DOHH2 (cell line): ENCODE measurements around the gene SMARCB1.

Experiments used
- EZH2phosphoT487 ChIP-seq: fragments of 200-600 bp; sonication (generic); IDR thresholded peaks from 2 replicates; pipeline ENCODE4 v1.6.1; 2017; ENCODE audit warnings: borderline replicate concordance, mild to moderate bottlenecking, antibody characterized with exemption, low read length, moderate library complexity, mixed read lengths
- TF ChIP-seq, protein P1 (sequence below): fragments of 200-600 bp; sonication (generic); IDR thresholded peaks from one replicate; pipeline ENCODE4 v1.5.1; 2014; ENCODE audit warnings: antibody characterized with exemption, mild to moderate bottlenecking, low read depth, low read length; ENCODE audit not compliant: poor library complexity, severe bottlenecking

- TF ChIP-seq, protein P1, sequence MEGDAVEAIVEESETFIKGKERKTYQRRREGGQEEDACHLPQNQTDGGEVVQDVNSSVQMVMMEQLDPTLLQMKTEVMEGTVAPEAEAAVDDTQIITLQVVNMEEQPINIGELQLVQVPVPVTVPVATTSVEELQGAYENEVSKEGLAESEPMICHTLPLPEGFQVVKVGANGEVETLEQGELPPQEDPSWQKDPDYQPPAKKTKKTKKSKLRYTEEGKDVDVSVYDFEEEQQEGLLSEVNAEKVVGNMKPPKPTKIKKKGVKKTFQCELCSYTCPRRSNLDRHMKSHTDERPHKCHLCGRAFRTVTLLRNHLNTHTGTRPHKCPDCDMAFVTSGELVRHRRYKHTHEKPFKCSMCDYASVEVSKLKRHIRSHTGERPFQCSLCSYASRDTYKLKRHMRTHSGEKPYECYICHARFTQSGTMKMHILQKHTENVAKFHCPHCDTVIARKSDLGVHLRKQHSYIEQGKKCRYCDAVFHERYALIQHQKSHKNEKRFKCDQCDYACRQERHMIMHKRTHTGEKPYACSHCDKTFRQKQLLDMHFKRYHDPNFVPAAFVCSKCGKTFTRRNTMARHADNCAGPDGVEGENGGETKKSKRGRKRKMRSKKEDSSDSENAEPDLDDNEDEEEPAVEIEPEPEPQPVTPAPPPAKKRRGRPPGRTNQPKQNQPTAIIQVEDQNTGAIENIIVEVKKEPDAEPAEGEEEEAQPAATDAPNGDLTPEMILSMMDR, result no peak
- no peak for TF ChIP-seq EZH2phosphoT487
Observed at GRCh38 chr22:23883658-23884057, 96.9 kb downstream of the SMARCB1 start.
